ENCODE results near the gene VMAC.
A peak's percentile ranks its signal among the peaks of the same experiment; 100 is the strongest.

Gene VMAC

GRCh38 chr19:5953030-5953589, 48.4 kb downstream of the VMAC start:
- DNase-seq (ENCODE audit: low spot score): no peak

GRCh38 chr19:5953680-5954213, 49.1 kb downstream of the VMAC start:
- DNase-seq (ENCODE audit: low spot score): no peak

- DNase-seq (ENCODE audit: low spot score): peak; percentile 73
Observed at GRCh38 chr19:5954293-5954692, 49.6 kb downstream of the VMAC start.

- DNase-seq (ENCODE audit: low spot score): no peak
Observed at GRCh38 chr19:5955636-5955935, 50.9 kb downstream of the VMAC start.

- DNase-seq (ENCODE audit: low spot score): no peak
Observed at GRCh38 chr19:5956323-5956722, 51.7 kb downstream of the VMAC start.

- DNase-seq (ENCODE audit: low spot score): no peak
Observed at GRCh38 chr19:5956728-5957127, 52.1 kb downstream of the VMAC start.

GRCh38 chr19:5957170-5957569, 52.5 kb downstream of the VMAC start:
- DNase-seq (ENCODE audit: low spot score): no peak

- DNase-seq (ENCODE audit: low spot score): no peak
Observed at GRCh38 chr19:5958074-5958850, 53.6 kb downstream of the VMAC start.

- DNase-seq (ENCODE audit: low spot score): no peak
Observed at GRCh38 chr19:5958851-5959122, 54.1 kb downstream of the VMAC start.

- no peak for DNase-seq (ENCODE audit: low spot score)
Observed at GRCh38 chr19:5959260-5960004, 54.8 kb downstream of the VMAC start.
